GM19351 (cell line): ENCODE measurements around the gene MAGI2.
"Not testable (repeated sequence)": the region's sequence is repeated elsewhere in the genome, so short reads cannot be mapped to it uniquely, and the experiment has no call there.

Experiments
- ATAC-seq: cut with Tn5 transposase; IDR thresholded peaks from one replicate; pipeline ENCODE4 v1.9.1; 2021; ENCODE audit warnings: mild to moderate bottlenecking, moderate library complexity; ENCODE audit not compliant: unreplicated experiment

MAGI2 gene

GRCh38 chr7:78265486-78265885 lies 1188.0 kb downstream of the MAGI2 start:
- no peak for ATAC-seq

- ATAC-seq, result no peak
Observed at GRCh38 chr7:78265071-78265470, 1188.4 kb downstream of the MAGI2 start.

DNA sequence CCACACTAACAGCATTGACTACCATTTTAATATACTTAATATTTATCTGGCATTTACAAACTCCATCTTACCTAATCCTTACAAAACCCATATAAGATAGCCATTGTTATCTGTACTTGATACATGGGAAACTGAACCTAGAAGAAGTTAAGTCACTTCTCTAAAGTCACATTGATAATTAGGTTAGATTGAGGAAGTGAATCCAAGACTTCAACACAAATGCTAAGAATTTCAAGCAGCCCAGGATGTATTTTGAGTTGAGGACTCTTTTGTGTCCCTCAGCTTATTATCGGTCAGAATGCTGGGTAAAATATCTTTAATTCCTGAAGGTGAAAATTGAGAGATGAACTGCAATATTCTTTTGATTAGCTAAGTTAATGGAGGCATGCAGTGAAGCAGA lies 1189.4 kb downstream of the MAGI2 start:
- ATAC-seq, result no peak

DNA sequence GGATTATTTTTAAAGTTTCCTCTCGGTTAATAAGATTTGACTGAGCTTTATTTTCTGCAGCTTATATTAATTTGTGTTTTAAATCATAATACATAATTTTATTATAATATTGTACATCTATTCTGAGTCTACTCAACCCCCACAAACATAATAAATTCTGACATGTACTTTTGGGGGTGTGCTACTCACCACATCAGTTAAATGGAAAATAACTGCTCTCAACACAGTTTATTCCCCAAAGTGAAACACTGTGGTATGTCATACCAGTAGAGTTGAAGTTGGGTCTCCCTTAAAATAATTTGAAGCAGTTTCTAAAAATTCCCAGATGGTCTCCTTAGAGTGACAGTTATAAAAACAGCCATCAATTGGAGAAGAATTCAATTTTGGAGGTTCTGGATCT lies 1191.7 kb downstream of the MAGI2 start:
- no peak for ATAC-seq

- no peak for ATAC-seq
Observed at GRCh38 chr7:78261302-78261701, 1192.2 kb downstream of the MAGI2 start.

- no peak for ATAC-seq
Observed at GRCh38 chr7:78260826-78261225, 1192.6 kb downstream of the MAGI2 start.

GRCh38 chr7:78254726-78255055 lies 1198.8 kb downstream of the MAGI2 start:
- ATAC-seq, result no peak

DNA sequence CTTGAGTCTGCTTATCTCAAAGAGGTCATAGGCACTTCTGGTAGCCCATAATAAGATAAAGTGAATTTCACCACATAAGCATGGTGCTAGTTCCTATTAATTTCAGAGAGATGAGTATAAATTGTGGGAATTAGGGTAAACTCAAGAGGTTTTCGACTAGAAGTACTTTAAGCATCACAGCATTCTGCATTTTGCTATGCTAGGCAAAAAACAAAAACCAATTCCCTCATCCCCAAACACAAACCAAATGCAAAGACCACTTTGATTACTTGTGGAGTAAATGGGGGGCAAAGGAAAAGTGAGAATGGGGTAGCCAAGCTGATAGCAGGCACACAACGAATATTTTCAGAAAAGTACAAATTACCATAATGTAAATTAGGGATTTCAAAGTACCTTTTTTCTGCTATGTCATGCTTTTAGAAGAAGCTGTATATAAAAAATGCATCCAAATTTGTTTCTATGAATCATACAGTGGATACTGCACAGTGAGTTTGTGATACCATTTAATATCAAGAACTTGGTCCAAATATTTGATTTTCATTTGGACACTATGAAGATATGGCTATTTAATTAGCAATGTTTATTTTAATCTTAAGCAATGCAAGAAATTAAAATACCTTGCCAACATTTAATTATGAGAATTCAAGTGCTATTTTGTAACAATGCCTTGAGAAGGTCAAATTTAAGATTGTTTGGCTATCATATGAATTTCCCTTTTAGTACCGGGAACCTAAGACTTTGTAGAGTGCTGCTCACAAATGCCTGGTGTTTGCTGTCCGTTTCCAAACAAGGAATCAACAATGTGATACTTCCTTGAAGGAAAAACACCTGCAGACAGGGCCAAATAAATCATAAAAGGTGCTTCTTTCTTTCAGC lies 1199.4 kb downstream of the MAGI2 start:
- ATAC-seq, result no peak

DNA sequence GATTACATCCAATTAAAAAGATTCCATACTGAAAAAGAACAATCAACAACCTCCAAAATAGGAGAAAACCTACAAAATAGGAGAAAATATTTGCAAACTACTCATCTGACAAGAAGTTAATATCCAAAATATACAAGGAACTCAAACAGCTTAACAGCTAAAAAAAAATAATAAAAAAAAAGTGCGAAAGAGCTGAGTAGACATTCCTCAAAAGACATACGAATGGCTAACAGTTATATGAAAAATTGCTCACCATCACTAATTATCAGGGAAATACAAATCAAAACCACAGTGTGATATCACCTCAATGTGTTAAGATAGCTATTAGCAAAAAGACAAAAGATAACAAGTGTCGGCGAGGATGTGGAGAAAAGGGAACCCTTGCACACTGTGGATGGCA lies 1204.6 kb downstream of the MAGI2 start:
- no peak for ATAC-seq

DNA sequence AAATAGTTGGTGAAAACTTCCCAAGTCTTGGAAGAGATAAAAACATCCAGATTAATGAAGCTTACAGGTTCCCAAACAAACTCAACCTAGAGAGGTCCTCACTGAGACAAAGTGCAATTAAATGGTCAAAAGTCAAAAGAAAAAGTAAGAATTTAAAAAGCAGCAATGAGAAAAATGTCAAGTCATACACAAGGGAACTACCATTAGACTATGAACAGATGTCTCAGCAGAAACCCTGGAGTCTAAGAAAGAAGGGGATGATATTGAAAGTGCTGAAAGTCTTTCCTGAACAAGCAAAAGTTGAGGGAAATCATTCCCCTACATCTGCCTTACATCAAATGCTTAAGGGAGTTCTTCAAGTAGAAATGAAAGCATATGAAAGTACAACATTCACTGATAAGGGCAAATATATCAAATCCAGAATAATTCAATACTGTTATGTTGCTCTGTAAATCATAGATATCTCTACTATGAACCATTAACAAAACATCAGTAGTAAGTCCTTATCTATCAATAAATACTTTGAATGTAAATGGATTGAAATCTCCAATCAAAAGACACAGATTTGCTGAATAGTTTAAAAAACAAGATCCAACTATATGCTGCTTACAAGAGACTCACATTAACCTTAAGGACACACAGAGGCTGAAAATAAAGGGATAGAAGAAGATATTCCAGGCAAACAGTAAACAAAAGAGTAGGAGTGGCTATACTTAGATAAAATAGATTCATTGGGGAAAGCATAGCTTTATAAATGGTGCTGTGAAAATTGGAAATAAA lies 1205.4 kb downstream of the MAGI2 start:
- ATAC-seq, result no peak

DNA sequence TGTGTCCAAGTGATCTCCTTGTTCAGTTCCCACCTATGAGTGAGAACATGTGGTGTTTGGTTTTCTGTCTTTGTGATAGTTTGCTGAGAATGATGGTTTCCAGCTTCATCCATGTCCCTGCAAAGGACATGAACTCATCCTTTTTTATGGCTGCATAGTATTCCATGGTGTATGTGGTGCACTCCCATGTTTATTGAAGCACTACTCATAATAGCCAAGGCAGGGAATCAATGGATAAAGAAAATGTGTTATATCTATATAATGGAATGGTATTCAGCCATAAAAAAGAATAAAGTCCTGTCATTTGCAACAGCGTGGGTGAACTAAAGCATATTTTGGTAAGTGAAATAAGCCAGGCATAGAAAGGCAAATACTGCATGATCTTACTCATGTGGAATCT lies 1213.3 kb downstream of the MAGI2 start:
- not testable (repeated sequence) for ATAC-seq

- ATAC-seq, result no peak
Observed at GRCh38 chr7:78234634-78235033, 1218.8 kb downstream of the MAGI2 start.

- ATAC-seq, result no peak
Observed at GRCh38 chr7:78232806-78233205, 1220.7 kb downstream of the MAGI2 start.

DNA sequence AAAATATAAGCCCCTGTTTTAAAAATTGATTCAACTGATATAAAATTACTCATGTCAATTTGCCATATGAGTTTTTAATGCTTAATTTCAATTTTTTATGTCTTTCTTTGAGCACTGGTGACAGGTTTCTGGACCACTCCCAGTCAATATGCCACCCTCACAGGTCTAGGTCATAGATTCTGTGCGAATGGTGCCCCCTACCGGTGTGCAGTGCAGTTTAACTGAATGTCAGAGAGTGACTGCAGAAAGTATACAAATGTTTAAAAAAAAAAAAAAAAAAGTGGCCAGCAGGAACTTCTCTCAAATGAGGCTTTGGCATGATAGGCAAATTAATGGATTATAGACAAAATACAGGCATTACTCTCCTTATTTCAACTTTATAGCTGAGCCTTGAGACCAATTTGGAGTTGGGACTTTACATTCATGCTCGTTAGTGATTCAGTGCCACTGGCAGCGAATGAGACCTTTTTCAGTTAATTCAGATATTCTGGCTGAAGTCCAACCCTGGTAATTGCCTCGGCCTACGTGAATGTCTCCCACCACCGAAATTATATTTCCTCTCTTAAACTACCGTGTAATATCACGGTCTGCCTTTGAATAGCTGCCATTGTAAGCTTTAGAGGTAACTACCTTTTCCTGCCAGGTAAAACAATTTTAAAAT lies 1227.3 kb downstream of the MAGI2 start:
- ATAC-seq, result no peak

DNA sequence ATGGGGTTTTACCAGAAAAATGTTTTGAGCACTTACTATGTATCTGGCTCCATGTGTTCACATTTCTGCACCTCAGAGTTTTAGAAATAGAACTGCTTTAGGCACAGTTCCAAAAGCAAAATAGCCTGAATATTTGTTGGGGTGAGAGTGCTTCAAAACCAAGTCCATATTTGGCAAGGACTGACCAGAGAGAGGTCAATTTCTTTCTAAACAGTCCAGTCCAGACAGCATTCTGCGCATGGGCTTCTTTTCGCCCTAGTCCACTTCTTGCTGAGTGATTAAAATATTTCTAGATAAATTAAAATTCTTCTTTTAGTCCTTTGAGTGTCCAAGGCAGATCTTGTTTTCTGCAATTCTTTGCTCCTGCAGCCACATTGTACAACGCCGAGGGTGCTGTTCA lies 1227.9 kb downstream of the MAGI2 start:
- ATAC-seq, result no peak

GRCh38 chr7:78224923-78225322 lies 1228.5 kb downstream of the MAGI2 start:
- no peak for ATAC-seq

GRCh38 chr7:78223598-78223997 lies 1229.9 kb downstream of the MAGI2 start:
- ATAC-seq, result no peak

DNA sequence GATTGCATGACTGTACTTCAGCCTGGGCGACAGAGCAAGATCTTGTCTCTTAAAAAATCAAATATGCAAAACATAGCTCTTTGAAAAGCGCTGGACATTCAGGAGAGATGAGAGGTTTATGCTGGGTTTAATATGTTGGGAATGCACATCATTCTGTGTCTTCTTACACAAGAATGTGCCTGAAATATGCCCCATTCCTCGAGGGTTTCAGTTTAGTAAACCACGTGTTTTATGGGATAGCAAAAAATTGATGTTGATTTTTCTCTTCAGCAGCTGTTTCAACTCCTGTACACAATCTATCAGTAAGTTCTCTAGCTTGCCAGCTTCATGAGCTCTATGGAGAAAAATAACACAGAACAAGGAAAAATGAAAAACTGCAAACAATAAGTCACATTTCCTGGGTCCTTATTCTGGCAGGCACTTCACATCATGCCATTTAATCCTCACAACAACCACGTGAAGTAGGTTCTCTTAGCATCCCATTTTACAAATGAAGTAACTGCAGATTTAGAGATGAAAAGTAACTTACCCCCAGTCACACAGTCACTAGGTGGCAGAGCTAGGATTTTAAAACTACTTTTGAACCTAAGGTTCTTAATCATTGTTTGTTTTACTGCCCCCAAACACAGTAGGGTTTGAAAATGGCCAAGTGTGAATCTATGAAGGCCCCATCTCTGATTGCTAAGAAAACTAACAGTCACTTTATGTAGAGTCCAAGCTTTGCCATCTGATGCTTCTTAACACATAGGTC lies 1231.3 kb downstream of the MAGI2 start:
- no peak for ATAC-seq

DNA sequence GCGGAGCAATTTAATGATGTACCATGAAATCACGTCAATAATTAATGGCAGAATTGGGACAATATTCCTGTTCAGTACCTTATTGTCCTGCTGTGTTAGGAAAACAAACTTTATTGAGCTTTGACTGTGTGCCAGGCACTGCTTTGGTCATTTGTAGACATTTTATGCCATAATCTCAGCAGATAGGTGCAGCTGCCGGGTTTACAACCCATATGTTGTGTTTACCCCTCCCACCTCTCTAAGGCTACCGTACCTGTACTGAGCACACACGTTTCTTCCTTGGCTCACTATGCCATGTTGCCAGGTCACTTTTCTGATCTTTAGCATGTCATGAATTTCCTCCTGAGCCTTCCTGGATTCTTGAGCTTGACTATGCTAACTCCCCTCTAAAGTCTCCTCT lies 1232.7 kb downstream of the MAGI2 start:
- ATAC-seq, result no peak

DNA sequence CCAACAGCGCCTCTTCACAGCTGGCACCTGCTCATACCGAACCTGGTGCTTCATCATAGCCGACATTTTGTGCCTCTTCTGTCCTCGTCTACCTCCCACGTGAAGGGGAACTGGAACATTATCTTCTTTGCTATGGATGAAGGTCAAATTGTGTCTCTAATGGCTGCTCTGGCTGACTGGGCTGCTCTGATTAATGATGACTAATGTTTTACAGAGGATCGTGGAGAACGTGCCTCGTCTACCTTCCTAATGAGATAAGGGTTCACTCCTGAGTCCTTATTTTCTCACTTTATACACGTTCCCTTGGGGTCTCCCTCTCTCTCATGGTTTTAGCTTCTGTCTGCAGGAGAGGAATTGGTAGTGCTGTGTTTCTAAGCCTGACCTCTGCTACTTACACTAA lies 1234.6 kb downstream of the MAGI2 start:
- ATAC-seq, result no peak

DNA sequence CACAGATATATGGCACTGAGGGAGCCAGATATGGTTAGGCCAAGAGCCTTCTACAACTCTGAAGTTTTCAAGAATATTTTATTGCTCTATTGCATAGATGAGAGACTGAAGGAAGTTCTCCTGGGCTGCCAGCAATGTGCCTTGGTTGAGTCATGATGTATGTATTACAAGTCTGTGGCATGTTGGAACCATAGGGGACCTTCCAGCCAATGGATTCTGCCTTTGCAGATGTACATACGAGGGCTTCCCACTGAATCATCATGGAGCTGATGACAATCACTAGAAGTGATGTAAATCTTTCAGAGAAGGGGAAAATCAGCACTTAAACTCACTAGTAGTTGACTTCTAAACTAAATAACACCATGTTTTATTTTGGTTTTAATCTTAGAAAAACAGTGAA lies 1235.4 kb downstream of the MAGI2 start:
- no peak for ATAC-seq
